ENCODE measurements around the gene CNTN6.

The CNTN6 gene

GRCh38 chr3:1197051-1197450, 104.2 kb downstream of the CNTN6 start:
- TF ChIP-seq RAD21 (IDR thresholded peaks at IDR 0.05; ENCODE audit: low read depth) (no peak), TEAD4 (IDR thresholded peaks at IDR 0.05) (no peak), TCF12 (IDR thresholded peaks at IDR 0.05; ENCODE audit: low read depth) (no peak), EP300 (IDR thresholded peaks at IDR 0.05; ENCODE audit: borderline replicate concordance) (no peak), EGR1 (IDR thresholded peaks at IDR 0.05) (no peak), FOXM1 (IDR thresholded peaks at IDR 0.05; ENCODE audit: borderline replicate concordance, low read depth) (no peak), MAX (IDR thresholded peaks at IDR 0.05) (no peak), YY1 (IDR thresholded peaks at IDR 0.05; ENCODE audit: low read depth) (no peak), REST (IDR thresholded peaks at IDR 0.05; ENCODE audit: low read depth) (no peak), ZBTB7A (IDR thresholded peaks at IDR 0.05; ENCODE audit: low read depth) (no peak), CEBPB (IDR thresholded peaks at IDR 0.05) (no peak), USF1 (IDR thresholded peaks at IDR 0.05) (no peak), TAF1 (IDR thresholded peaks at IDR 0.05; ENCODE audit: low read depth) (no peak), NFIC (IDR thresholded peaks at IDR 0.05) (no peak), CREB1 (IDR thresholded peaks at IDR 0.05; ENCODE audit: low read depth) (no peak)

GRCh38 chr3:1200371-1200770, 107.5 kb downstream of the CNTN6 start:
- TF ChIP-seq EP300 (IDR thresholded peaks at IDR 0.05; ENCODE audit: borderline replicate concordance), result no peak
- TF ChIP-seq CREB1 (IDR thresholded peaks at IDR 0.05; ENCODE audit: low read depth), result no peak
- TF ChIP-seq MAX (IDR thresholded peaks at IDR 0.05), result no peak
- no peak for TF ChIP-seq TCF12 (IDR thresholded peaks at IDR 0.05; ENCODE audit: low read depth)
- no peak for TF ChIP-seq EGR1 (IDR thresholded peaks at IDR 0.05)

GRCh38 chr3:1207904-1208303, 115.1 kb downstream of the CNTN6 start:
- TF ChIP-seq TEAD4 (IDR thresholded peaks at IDR 0.05) (no peak), REST (IDR thresholded peaks at IDR 0.05; ENCODE audit: low read depth) (no peak), CREB1 (IDR thresholded peaks at IDR 0.05; ENCODE audit: low read depth) (no peak), TCF12 (IDR thresholded peaks at IDR 0.05; ENCODE audit: low read depth) (no peak), MAX (IDR thresholded peaks at IDR 0.05) (no peak), ZBTB7A (IDR thresholded peaks at IDR 0.05; ENCODE audit: low read depth) (no peak), EP300 (IDR thresholded peaks at IDR 0.05; ENCODE audit: borderline replicate concordance) (no peak), EGR1 (IDR thresholded peaks at IDR 0.05) (no peak), CEBPB (IDR thresholded peaks at IDR 0.05) (no peak), RAD21 (IDR thresholded peaks at IDR 0.05; ENCODE audit: low read depth) (no peak), YY1 (IDR thresholded peaks at IDR 0.05; ENCODE audit: low read depth) (no peak), FOXM1 (IDR thresholded peaks at IDR 0.05; ENCODE audit: borderline replicate concordance, low read depth) (no peak)

GRCh38 chr3:1214933-1215332, 122.1 kb downstream of the CNTN6 start:
- no peak for TF ChIP-seq TCF12 (IDR thresholded peaks at IDR 0.05; ENCODE audit: low read depth)
- no peak for TF ChIP-seq FOXM1 (IDR thresholded peaks at IDR 0.05; ENCODE audit: borderline replicate concordance, low read depth)
- no peak for TF ChIP-seq CREB1 (IDR thresholded peaks at IDR 0.05; ENCODE audit: low read depth)
- no peak for TF ChIP-seq TAF1 (IDR thresholded peaks at IDR 0.05; ENCODE audit: low read depth)
- TF ChIP-seq ZBTB7A (IDR thresholded peaks at IDR 0.05; ENCODE audit: low read depth), result no peak
- TF ChIP-seq EGR1 (IDR thresholded peaks at IDR 0.05), result no peak
- TF ChIP-seq YY1 (IDR thresholded peaks at IDR 0.05; ENCODE audit: low read depth), result no peak

- TF ChIP-seq FOXM1 (IDR thresholded peaks at IDR 0.05; ENCODE audit: borderline replicate concordance, low read depth) (no peak), EP300 (IDR thresholded peaks at IDR 0.05; ENCODE audit: borderline replicate concordance) (no peak), USF1 (IDR thresholded peaks at IDR 0.05) (no peak), NFIC (IDR thresholded peaks at IDR 0.05) (no peak), EGR1 (IDR thresholded peaks at IDR 0.05) (no peak), YY1 (IDR thresholded peaks at IDR 0.05; ENCODE audit: low read depth) (no peak), CREB1 (IDR thresholded peaks at IDR 0.05; ENCODE audit: low read depth) (no peak), RAD21 (IDR thresholded peaks at IDR 0.05; ENCODE audit: low read depth) (no peak), TEAD4 (IDR thresholded peaks at IDR 0.05) (no peak), REST (IDR thresholded peaks at IDR 0.05; ENCODE audit: low read depth) (no peak)
Observed at GRCh38 chr3:1216856-1217255, 124.0 kb downstream of the CNTN6 start.
